ENCODE data around the gene CLIP4.
A peak's percentile ranks its signal among the peaks of the same experiment; 100 is the strongest.

The CLIP4 gene

GRCh38 chr2:29223257-29223656, 108.0 kb downstream of the CLIP4 start:
- no peak for DNase-seq

- peak; percentile 28 to 43 for DNase-seq
These were observed 108.9 kb downstream of the CLIP4 start for GRCh38 chr2:29223851-29224692.

GRCh38 chr2:29224693-29225551, 109.7 kb downstream of the CLIP4 start:
- no peak for DNase-seq

GRCh38 chr2:29225814-29226213, 110.6 kb downstream of the CLIP4 start:
- no peak for DNase-seq

GRCh38 chr2:29226375-29226774, 111.2 kb downstream of the CLIP4 start:
- DNase-seq: no peak

GRCh38 chr2:29226808-29227207, 111.6 kb downstream of the CLIP4 start:
- DNase-seq: no peak

- no peak for DNase-seq
These were observed 112.9 kb downstream of the CLIP4 start for GRCh38 chr2:29227935-29228675.

- no peak for DNase-seq
These were observed 113.7 kb downstream of the CLIP4 start for GRCh38 chr2:29228947-29229346.

- no peak for DNase-seq
These were observed 114.4 kb downstream of the CLIP4 start for GRCh38 chr2:29229640-29230039.

GRCh38 chr2:29232041-29232440, 116.8 kb downstream of the CLIP4 start:
- DNase-seq: no peak

- DNase-seq: no peak
These were observed 118.2 kb downstream of the CLIP4 start for GRCh38 chr2:29233428-29233827.

GRCh38 chr2:29235411-29235810, 120.2 kb downstream of the CLIP4 start:
- DNase-seq: no peak

- DNase-seq: no peak
These were observed 120.9 kb downstream of the CLIP4 start for GRCh38 chr2:29236074-29236473.

GRCh38 chr2:29238497-29238896, 123.3 kb downstream of the CLIP4 start:
- no peak for DNase-seq
